ENCODE measurements around the gene CHRDL2.

CHRDL2 gene

GRCh38 chr11:74721479-74721835, 9.8 kb downstream of the CHRDL2 start:
- no peak overlapping the region for H3K9ac ChIP-seq (ENCODE audit: insufficient read length, low read depth)
- no peaks in the 10 kb centered on the region for H3K9me3 ChIP-seq (ENCODE audit: insufficient read depth, low read length)
- peaks cover 7% of the 10 kb centered on the region for H3K27me3 ChIP-seq (ENCODE audit: insufficient read depth, insufficient read length)
- no peak overlapping the region for H3K4me3 ChIP-seq (ENCODE audit: insufficient read length, low read depth)
- DNase-seq (ENCODE audit: low read depth, low spot score) = no peak
- H3K4me1 ChIP-seq (ENCODE audit: insufficient read depth, insufficient read length) = peaks cover 4% of the 10 kb centered on the region
- H3K36me3 ChIP-seq (ENCODE audit: insufficient read depth, insufficient read length, low read length) = no peaks in the 10 kb centered on the region
- TF ChIP-seq ZNF274 (IDR thresholded peaks at IDR 0.05; ENCODE audit: low read depth, low read length) (no peak), YY1 (IDR thresholded peaks at IDR 0.05; ENCODE audit: insufficient read depth, insufficient read length) (no peak), SUZ12 (IDR thresholded peaks at IDR 0.05; ENCODE audit: extremely low read depth, insufficient read depth, insufficient read length) (no peak)

- H3K4me1 ChIP-seq (ENCODE audit: insufficient read depth, insufficient read length) = peaks cover 4% of the 10 kb centered on the region
- DNase-seq (ENCODE audit: low read depth, low spot score) = no peak
- H3K9me3 ChIP-seq (ENCODE audit: insufficient read depth, low read length) = no peaks in the 10 kb centered on the region
- TF ChIP-seq YY1 (IDR thresholded peaks at IDR 0.05; ENCODE audit: insufficient read depth, insufficient read length) (no peak), ZNF274 (IDR thresholded peaks at IDR 0.05; ENCODE audit: low read depth, low read length) (no peak), SUZ12 (IDR thresholded peaks at IDR 0.05; ENCODE audit: extremely low read depth, insufficient read depth, insufficient read length) (no peak)
- H3K27me3 ChIP-seq (ENCODE audit: insufficient read depth, insufficient read length) = peaks cover 1% of the 10 kb centered on the region
- H3K36me3 ChIP-seq (ENCODE audit: insufficient read depth, insufficient read length, low read length) = no peaks in the 10 kb centered on the region
- H3K4me3 ChIP-seq (ENCODE audit: insufficient read length, low read depth) = no peak overlapping the region
- no peak overlapping the region for H3K9ac ChIP-seq (ENCODE audit: insufficient read length, low read depth)
Observed at GRCh38 chr11:74720596-74721478, 10.4 kb downstream of the CHRDL2 start.

- H3K27me3 ChIP-seq (ENCODE audit: insufficient read depth, insufficient read length) = no peaks in the 10 kb centered on the region
- no peak overlapping the region for H3K9ac ChIP-seq (ENCODE audit: insufficient read length, low read depth)
- peaks cover 4% of the 10 kb centered on the region for H3K4me1 ChIP-seq (ENCODE audit: insufficient read depth, insufficient read length)
- no peaks in the 10 kb centered on the region for H3K9me3 ChIP-seq (ENCODE audit: insufficient read depth, low read length)
- TF ChIP-seq YY1 (IDR thresholded peaks at IDR 0.05; ENCODE audit: insufficient read depth, insufficient read length) = no peak
- no peak for TF ChIP-seq SUZ12 (IDR thresholded peaks at IDR 0.05; ENCODE audit: extremely low read depth, insufficient read depth, insufficient read length)
- no peak for TF ChIP-seq ZNF274 (IDR thresholded peaks at IDR 0.05; ENCODE audit: low read depth, low read length)
- no peak overlapping the region for H3K4me3 ChIP-seq (ENCODE audit: insufficient read length, low read depth)
- H3K36me3 ChIP-seq (ENCODE audit: insufficient read depth, insufficient read length, low read length) = no peaks in the 10 kb centered on the region
- no peak for DNase-seq (ENCODE audit: low read depth, low spot score)
Observed at GRCh38 chr11:74719011-74719410, 12.2 kb downstream of the CHRDL2 start.

DNA sequence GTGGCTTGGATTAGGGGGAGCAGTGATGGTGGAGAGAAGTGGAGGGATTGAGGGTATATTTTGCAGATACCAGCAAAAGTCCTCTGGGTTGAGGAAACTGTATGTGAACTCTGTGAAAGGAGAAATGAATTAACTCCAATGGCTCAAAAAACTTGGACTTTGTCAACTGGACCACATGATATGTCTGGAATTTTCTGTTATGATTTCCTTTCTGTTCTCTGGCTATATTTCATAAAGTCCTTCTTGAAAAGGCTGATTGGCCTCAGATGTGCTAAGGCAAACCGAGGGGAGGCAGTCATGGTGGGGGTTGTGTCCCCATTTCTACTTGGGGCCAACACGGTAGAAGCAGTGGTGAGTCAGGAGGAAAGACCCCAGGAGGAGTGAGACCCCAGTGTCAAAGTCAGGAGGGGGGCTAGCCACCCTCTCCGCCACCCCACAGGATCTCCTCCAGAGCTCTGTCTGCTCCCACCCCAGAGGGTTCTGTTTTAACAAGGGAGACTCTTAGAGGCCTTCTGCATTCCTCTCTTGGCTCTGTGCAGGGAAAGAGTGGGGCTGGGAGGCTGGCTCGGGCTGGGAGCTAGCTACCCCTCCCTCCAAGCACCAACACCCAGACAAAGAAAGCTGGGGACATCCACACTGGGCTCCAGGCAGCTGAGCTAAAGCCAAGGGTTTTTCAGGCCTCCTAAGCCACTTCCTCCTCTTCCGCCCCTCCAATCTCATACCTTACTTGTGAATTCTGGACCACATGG, 13.8 kb downstream of the CHRDL2 start:
- DNase-seq (ENCODE audit: low read depth, low spot score) = no peak
- Histone ChIP-seq H3K4me1 (ENCODE audit: insufficient read depth, insufficient read length) (peaks cover 4% of the 10 kb centered on the region), H3K4me3 (ENCODE audit: insufficient read length, low read depth) (no peak overlapping the region), H3K9me3 (ENCODE audit: insufficient read depth, low read length) (no peaks in the 10 kb centered on the region), H3K9ac (ENCODE audit: insufficient read length, low read depth) (no peak overlapping the region), H3K36me3 (ENCODE audit: insufficient read depth, insufficient read length, low read length) (no peaks in the 10 kb centered on the region), H3K27me3 (ENCODE audit: insufficient read depth, insufficient read length) (no peaks in the 10 kb centered on the region)
- TF ChIP-seq SUZ12 (IDR thresholded peaks at IDR 0.05; ENCODE audit: extremely low read depth, insufficient read depth, insufficient read length) = no peak
- TF ChIP-seq ZNF274 (IDR thresholded peaks at IDR 0.05; ENCODE audit: low read depth, low read length) = no peak
- no peak for TF ChIP-seq YY1 (IDR thresholded peaks at IDR 0.05; ENCODE audit: insufficient read depth, insufficient read length)

GRCh38 chr11:74714904-74715303, 16.3 kb downstream of the CHRDL2 start:
- no peak for TF ChIP-seq YY1 (IDR thresholded peaks at IDR 0.05; ENCODE audit: insufficient read depth, insufficient read length)
- no peak for TF ChIP-seq SUZ12 (IDR thresholded peaks at IDR 0.05; ENCODE audit: extremely low read depth, insufficient read depth, insufficient read length)
- no peak for TF ChIP-seq ZNF274 (IDR thresholded peaks at IDR 0.05; ENCODE audit: low read depth, low read length)
- Histone ChIP-seq H3K27me3 (ENCODE audit: insufficient read depth, insufficient read length) (no peaks in the 10 kb centered on the region), H3K4me1 (ENCODE audit: insufficient read depth, insufficient read length) (peaks cover 2% of the 10 kb centered on the region), H3K9ac (ENCODE audit: insufficient read length, low read depth) (no peak overlapping the region), H3K36me3 (ENCODE audit: insufficient read depth, insufficient read length, low read length) (no peaks in the 10 kb centered on the region), H3K4me3 (ENCODE audit: insufficient read length, low read depth) (no peak overlapping the region), H3K9me3 (ENCODE audit: insufficient read depth, low read length) (no peaks in the 10 kb centered on the region)
- DNase-seq (ENCODE audit: low read depth, low spot score) = no peak

- no peaks in the 10 kb centered on the region for H3K36me3 ChIP-seq (ENCODE audit: insufficient read depth, insufficient read length, low read length)
- H3K4me1 ChIP-seq (ENCODE audit: insufficient read depth, insufficient read length) = peaks cover 7% of the 10 kb centered on the region
- no peaks in the 10 kb centered on the region for H3K27me3 ChIP-seq (ENCODE audit: insufficient read depth, insufficient read length)
- TF ChIP-seq ZNF274 (IDR thresholded peaks at IDR 0.05; ENCODE audit: low read depth, low read length) = no peak
- TF ChIP-seq YY1 (IDR thresholded peaks at IDR 0.05; ENCODE audit: insufficient read depth, insufficient read length) = no peak
- no peak for TF ChIP-seq SUZ12 (IDR thresholded peaks at IDR 0.05; ENCODE audit: extremely low read depth, insufficient read depth, insufficient read length)
- no peaks in the 10 kb centered on the region for H3K9me3 ChIP-seq (ENCODE audit: insufficient read depth, low read length)
- H3K9ac ChIP-seq (ENCODE audit: insufficient read length, low read depth) = no peak overlapping the region
- no peak overlapping the region for H3K4me3 ChIP-seq (ENCODE audit: insufficient read length, low read depth)
- DNase-seq (ENCODE audit: low read depth, low spot score) = no peak
Observed at GRCh38 chr11:74713686-74714085, 17.5 kb downstream of the CHRDL2 start.

Measured in NT2/D1 (cell line).